SK-N-SH (cell line): ENCODE data around the gene TPRKB. TPM values are rescaled to one million over a fixed set of nuclear protein-coding genes. Genes with fewer than 3 reads are reported as not detected.

Experiments used
- CTCF ChIA-PET: fragments of 300-600, 350-600 bp; formaldehyde crosslinking; extraction: SDS; loops from one replicate; lab custom pipeline; 2021; lab: Yijun Ruan, JAX
- POLR2A ChIA-PET: fragments of 350-600 bp; sonication (Branson Sonifier 250); formaldehyde crosslinking; extraction: SDS; loops from one replicate; lab custom pipeline; 2020; ENCODE audit warnings: antibody characterized with exemption, inconsistent platforms; lab: Yijun Ruan, JAX
- DNase-seq: peaks from one replicate; pipeline ENCODE4 v3.0.0; 2012
- H2AFZ ChIP-seq: fragments of 200-600 bp; sonication (generic); 2 replicates; pipeline ENCODE4 v1.8.1; 2016; ENCODE audit warnings: antibody characterized with exemption, mild to moderate bottlenecking, low read depth
- H3F3A ChIP-seq: fragments of 200-600 bp; sonication (generic); replicated peaks from 2 replicates; pipeline ENCODE3; 2016; ENCODE audit warnings: antibody characterized with exemption, mild to moderate bottlenecking; ENCODE audit not compliant: insufficient read depth
- H3K27ac ChIP-seq, 2 experiments: fragments of 200-500 bp in 1 of 2; fragments of 200-600 bp in 1 of 2; sonication (Bioruptor generic) in 1 of 2; sonication (generic), shearing (Covaris generic) in 1 of 2; 2 replicates each; pipeline versions ENCODE4 v1.5.1 to v1.6.1; 2014 to 2016; ENCODE audit warnings: low read depth in 2 of 2, inconsistent platforms in 1 of 2, low read length in 1 of 2, mild to moderate bottlenecking in 1 of 2, mixed read lengths in 1 of 2
- H3K27me3 ChIP-seq: fragments of 200-600 bp; sonication (generic), shearing (Covaris generic); 2 replicates; pipeline ENCODE4 v1.6.1; 2016; ENCODE audit warnings: mixed run types; ENCODE audit not compliant: insufficient read depth
- H3K36me3 ChIP-seq, 2 experiments: fragments of 200-500 bp in 1 of 2; fragments of 200-600 bp in 1 of 2; sonication (Bioruptor generic) in 1 of 2; sonication (generic) in 1 of 2; replicated peaks in 1 of 2; 2 replicates each; pipeline versions ENCODE3 to v1.5.1; 2014 to 2016; ENCODE audit warnings: low read length in 1 of 2, mild to moderate bottlenecking in 1 of 2; ENCODE audit not compliant: insufficient read depth in 2 of 2, control insufficient read depth in 1 of 2
- H3K4me1 ChIP-seq, 2 experiments: fragments of 200-500 bp in 1 of 2; fragments of 200-600 bp in 1 of 2; sonication (Bioruptor generic) in 1 of 2; sonication (generic), shearing (Covaris generic) in 1 of 2; 2 replicates each; pipeline versions ENCODE4 v1.5.1 to v1.6.1; 2014 to 2016; ENCODE audit warnings: low read depth in 1 of 2, low read length in 1 of 2, mixed run types in 1 of 2; ENCODE audit not compliant: insufficient read depth in 2 of 2, control insufficient read depth in 1 of 2
- H3K4me2 ChIP-seq: fragments of 200-600 bp; sonication (generic), shearing (Covaris generic); 2 replicates; pipeline ENCODE4 v1.6.1; 2017; ENCODE audit warnings: mixed run types
- H3K4me3 ChIP-seq, 2 experiments: fragments of 200-500 bp in 1 of 2; fragments of 200-600 bp in 1 of 2; sonication (Bioruptor generic) in 1 of 2; sonication (generic), shearing (Covaris generic) in 1 of 2; 2 replicates each; pipeline versions ENCODE4 v1.5.1 to v1.8.1; 2014 to 2016; ENCODE audit warnings: low read depth in 2 of 2, inconsistent platforms in 1 of 2, low read length in 1 of 2, mild to moderate bottlenecking in 1 of 2, mixed read lengths in 1 of 2, moderate library complexity in 1 of 2
- H3K79me2 ChIP-seq: fragments of 200-600 bp; sonication (generic); 2 replicates; pipeline ENCODE4 v1.8.1; 2017; ENCODE audit warnings: mild to moderate bottlenecking; ENCODE audit not compliant: insufficient read depth
- H3K9ac ChIP-seq: fragments of 200-600 bp; sonication (generic); 2 replicates; pipeline ENCODE4 v1.6.1; 2017; ENCODE audit warnings: mixed run types
- H3K9me2 ChIP-seq: fragments of 200-600 bp; sonication (generic); 2 replicates; pipeline ENCODE4 v1.6.1; 2017; ENCODE audit warnings: mixed run types
- H3K9me3 ChIP-seq: fragments of 200-600 bp; sonication (generic); 2 replicates; pipeline ENCODE4 v1.6.1; 2017; ENCODE audit warnings: mixed run types, mild to moderate bottlenecking, moderate library complexity
- H4K20me1 ChIP-seq: fragments of 200-600 bp; sonication (generic); 2 replicates; pipeline ENCODE4 v1.6.1; 2017; ENCODE audit warnings: mild to moderate bottlenecking, mixed run types; ENCODE audit not compliant: insufficient read depth
- ELF1 ChIP-seq: IDR thresholded peaks from 2 replicates; pipeline ENCODE4 v1.4.0; 2012
- EP300 ChIP-seq, 2 experiments: IDR thresholded peaks; 2 replicates each; pipeline versions ENCODE4 v1.4.0 to v1.6.1; 2012; ENCODE audit warnings: borderline replicate concordance in 1 of 2, low read depth in 1 of 2, low read length in 1 of 2
- EZH2phosphoT487 ChIP-seq: fragments of 200-600 bp; sonication (generic); IDR thresholded peaks from 2 replicates; pipeline ENCODE4 v1.6.1; 2017; ENCODE audit warnings: low read depth, mixed run types, mild to moderate bottlenecking, antibody characterized with exemption, moderate library complexity, borderline replicate concordance
- FOSL2 ChIP-seq: IDR thresholded peaks from 2 replicates; pipeline ENCODE4 v1.4.0; 2012; ENCODE audit warnings: low read depth, mild to moderate bottlenecking, moderate library complexity, borderline replicate concordance
- GABPA ChIP-seq: IDR thresholded peaks from 2 replicates; pipeline ENCODE4 v1.4.0; 2012; ENCODE audit warnings: low read depth, mild to moderate bottlenecking
- GATA2 ChIP-seq: sonication (generic); formaldehyde crosslinking; IDR thresholded peaks from 2 replicates; pipeline ENCODE4 v1.5.0; 2020; ENCODE audit warnings: mild to moderate bottlenecking, missing genetic modification reagents
- JUND ChIP-seq: IDR thresholded peaks from 2 replicates; pipeline ENCODE4 v1.4.0; 2012
- MEF2A ChIP-seq: IDR thresholded peaks from 2 replicates; pipeline ENCODE4 v1.4.0; 2012; ENCODE audit warnings: low read depth, borderline replicate concordance
- NRF1 ChIP-seq: IDR thresholded peaks from 2 replicates; pipeline ENCODE4 v1.6.1; 2012; ENCODE audit warnings: low read depth, mild to moderate bottlenecking, low read length
- POLR2AphosphoS5 ChIP-seq: IDR thresholded peaks from 2 replicates; pipeline ENCODE4 v1.6.1; 2012; ENCODE audit warnings: low read depth, low read length
- RAD21 ChIP-seq: IDR thresholded peaks from 2 replicates; pipeline ENCODE4 v1.6.1; 2012; ENCODE audit warnings: mild to moderate bottlenecking, low read length
- RCOR1 ChIP-seq: fragments of 150-350 bp; IDR thresholded peaks from 2 replicates; pipeline ENCODE4 v1.6.1; 2017; ENCODE audit warnings: antibody characterized with exemption, low read length
- RFX5 ChIP-seq: IDR thresholded peaks from 2 replicates; pipeline ENCODE4 v1.6.1; 2012; ENCODE audit warnings: mild to moderate bottlenecking, improper control_type of control experiment, low read length
- RXRA ChIP-seq: IDR thresholded peaks from 2 replicates; pipeline ENCODE4 v1.4.0; 2012; ENCODE audit warnings: low read depth, mild to moderate bottlenecking, borderline replicate concordance
- SIN3A ChIP-seq: IDR thresholded peaks from 2 replicates; pipeline ENCODE4 v1.6.1; 2012; ENCODE audit warnings: low read depth, mild to moderate bottlenecking, low read length, moderate library complexity, borderline replicate concordance
- SMC3 ChIP-seq: IDR thresholded peaks from 2 replicates; pipeline ENCODE4 v1.6.1; 2012; ENCODE audit warnings: low read depth, low read length, improper control_type of control experiment
- TAF1 ChIP-seq: IDR thresholded peaks from 2 replicates; pipeline ENCODE4 v1.6.1; 2012; ENCODE audit warnings: low read depth, mild to moderate bottlenecking, low read length, moderate library complexity, borderline replicate concordance
- TCF12 ChIP-seq: IDR thresholded peaks from 2 replicates; pipeline ENCODE4 v1.4.0; 2012
- TEAD4 ChIP-seq: IDR thresholded peaks from 2 replicates; pipeline ENCODE4 v1.4.0; 2012; ENCODE audit warnings: mild to moderate bottlenecking, borderline replicate concordance; ENCODE audit not compliant: insufficient read depth
- YY1 ChIP-seq: IDR thresholded peaks from 2 replicates; pipeline ENCODE4 v1.4.0; 2012; ENCODE audit warnings: low read depth, mild to moderate bottlenecking
- WGBS: methylation state at CpG from one replicate; pipeline ENCODE4 v1.1.6; 2017; ENCODE audit warnings: low lambda C conversion rate; 5-methylcytosine and 5-hydroxymethylcytosine counted together
- polyA plus RNA-seq, 3 experiments: library from polyadenylated mRNA; depleted of rRNA; stranded (reverse); fragments of >200 nt; gene quantifications; 2 replicates each; pipeline ENCODE4 v1.2.3, GENCODE V29; 2012
- TF ChIP-seq, protein P1 (sequence below): IDR thresholded peaks from 2 replicates; pipeline ENCODE4 v1.4.0; 2012; ENCODE audit warnings: low read depth, borderline replicate concordance
- TF ChIP-seq, protein P2 (sequence below): fragments of 150-350 bp; IDR thresholded peaks from 2 replicates; pipeline ENCODE4 v1.6.1; 2016; ENCODE audit warnings: mild to moderate bottlenecking, low read depth, low read length
- TF ChIP-seq, protein P3 (sequence below): IDR thresholded peaks from 2 replicates; pipeline ENCODE4 v1.6.1; 2012; ENCODE audit warnings: mild to moderate bottlenecking, low read depth, low read length, moderate library complexity
- TF ChIP-seq, protein P4 (sequence below): IDR thresholded peaks from 2 replicates; pipeline ENCODE4 v1.4.0; 2012; ENCODE audit warnings: low read depth

TPRKB gene
- polyA plus RNA-seq, 1 of the 3 experiments (the other 2 are of a cell fraction): 32.1 TPM

GRCh38 chr2:73707636-73708035 lies 29.5 kb downstream of the TPRKB start:
- Histone ChIP-seq H3K79me2 (no peaks in the 10 kb centered on the region), H3K27me3 (no peaks in the 10 kb centered on the region; the same call in 1 of the 2 replicates), H3K9me2 (no peaks in the 10 kb centered on the region), H3K9ac (no peak overlapping the region)
- ChIA-PET POLR2A (no interaction called here), CTCF (no interaction called here)
- TF ChIP-seq FOSL2 (no peak), MEF2A (no peak), JUND (no peak), EZH2phosphoT487 (no peak), RXRA (no peak), GATA2 (no peak), POLR2AphosphoS5 (no peak), RFX5 (no peak), TAF1 (no peak), TEAD4 (no peak), RCOR1 (no peak), ELF1 (no peak)
- TF ChIP-seq, protein P1, sequence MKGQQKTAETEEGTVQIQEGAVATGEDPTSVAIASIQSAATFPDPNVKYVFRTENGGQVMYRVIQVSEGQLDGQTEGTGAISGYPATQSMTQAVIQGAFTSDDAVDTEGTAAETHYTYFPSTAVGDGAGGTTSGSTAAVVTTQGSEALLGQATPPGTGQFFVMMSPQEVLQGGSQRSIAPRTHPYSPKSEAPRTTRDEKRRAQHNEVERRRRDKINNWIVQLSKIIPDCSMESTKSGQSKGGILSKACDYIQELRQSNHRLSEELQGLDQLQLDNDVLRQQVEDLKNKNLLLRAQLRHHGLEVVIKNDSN: no peak
- TF ChIP-seq, all 33 proteins: peak for 0
- Histone ChIP-seq H3F3A (no peaks in the 10 kb centered on the region), H3K9me3 (no peaks in the 10 kb centered on the region), H3K4me3 (no peak overlapping the region), H3K36me3 (no peaks in the 10 kb centered on the region), H3K27ac (no peak overlapping the region), H4K20me1 (no peaks in the 10 kb centered on the region), H3K4me1 (no peaks in the 10 kb centered on the region), H3K4me2 (no peak overlapping the region), H2AFZ (no peak overlapping the region)
- WGBS: 50% methylated on average over 3 of the region's 3 CpGs
- DNase-seq: no peak

DNA sequence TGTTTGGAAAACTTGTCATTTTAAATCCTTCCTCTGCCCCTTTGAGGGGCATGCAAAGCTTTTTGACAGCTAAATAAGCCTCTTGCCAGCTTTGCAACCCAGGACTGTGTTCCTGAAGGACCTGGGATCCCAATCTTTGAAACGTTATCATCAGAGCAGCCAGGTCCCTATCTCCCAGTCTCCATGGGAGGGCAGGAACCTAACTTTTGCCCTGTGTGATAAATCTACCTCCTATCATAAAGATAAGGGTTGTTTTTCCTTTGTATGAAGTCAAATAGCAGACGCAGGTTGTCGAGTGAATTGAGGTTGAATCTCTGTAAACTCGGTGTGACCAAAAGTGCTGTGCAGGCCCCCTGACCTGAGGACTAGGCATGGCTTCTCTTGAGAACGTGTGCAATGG lies 30.1 kb downstream of the TPRKB start:
- Histone ChIP-seq H3K4me1 (no peaks in the 10 kb centered on the region), H4K20me1 (no peaks in the 10 kb centered on the region), H3K9me3 (no peaks in the 10 kb centered on the region), H3K4me3 (no peak overlapping the region), H3K9ac (no peak overlapping the region), H2AFZ (no peak overlapping the region), H3K27me3 (no peaks in the 10 kb centered on the region; the same call in 1 of the 2 replicates), H3K4me2 (no peak overlapping the region), H3F3A (no peaks in the 10 kb centered on the region), H3K36me3 (no peaks in the 10 kb centered on the region), H3K79me2 (no peaks in the 10 kb centered on the region), H3K9me2 (no peaks in the 10 kb centered on the region), H3K27ac (no peak overlapping the region)
- DNase-seq: no peak
- POLR2A ChIA-PET: no interaction called here
- 51% methylated on average over 5 of the region's 5 CpGs for WGBS
- CTCF ChIA-PET: no interaction called here
- TF ChIP-seq, protein P2, sequence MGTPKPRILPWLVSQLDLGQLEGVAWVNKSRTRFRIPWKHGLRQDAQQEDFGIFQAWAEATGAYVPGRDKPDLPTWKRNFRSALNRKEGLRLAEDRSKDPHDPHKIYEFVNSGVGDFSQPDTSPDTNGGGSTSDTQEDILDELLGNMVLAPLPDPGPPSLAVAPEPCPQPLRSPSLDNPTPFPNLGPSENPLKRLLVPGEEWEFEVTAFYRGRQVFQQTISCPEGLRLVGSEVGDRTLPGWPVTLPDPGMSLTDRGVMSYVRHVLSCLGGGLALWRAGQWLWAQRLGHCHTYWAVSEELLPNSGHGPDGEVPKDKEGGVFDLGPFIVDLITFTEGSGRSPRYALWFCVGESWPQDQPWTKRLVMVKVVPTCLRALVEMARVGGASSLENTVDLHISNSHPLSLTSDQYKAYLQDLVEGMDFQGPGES: no peak
- TF ChIP-seq, protein P3, sequence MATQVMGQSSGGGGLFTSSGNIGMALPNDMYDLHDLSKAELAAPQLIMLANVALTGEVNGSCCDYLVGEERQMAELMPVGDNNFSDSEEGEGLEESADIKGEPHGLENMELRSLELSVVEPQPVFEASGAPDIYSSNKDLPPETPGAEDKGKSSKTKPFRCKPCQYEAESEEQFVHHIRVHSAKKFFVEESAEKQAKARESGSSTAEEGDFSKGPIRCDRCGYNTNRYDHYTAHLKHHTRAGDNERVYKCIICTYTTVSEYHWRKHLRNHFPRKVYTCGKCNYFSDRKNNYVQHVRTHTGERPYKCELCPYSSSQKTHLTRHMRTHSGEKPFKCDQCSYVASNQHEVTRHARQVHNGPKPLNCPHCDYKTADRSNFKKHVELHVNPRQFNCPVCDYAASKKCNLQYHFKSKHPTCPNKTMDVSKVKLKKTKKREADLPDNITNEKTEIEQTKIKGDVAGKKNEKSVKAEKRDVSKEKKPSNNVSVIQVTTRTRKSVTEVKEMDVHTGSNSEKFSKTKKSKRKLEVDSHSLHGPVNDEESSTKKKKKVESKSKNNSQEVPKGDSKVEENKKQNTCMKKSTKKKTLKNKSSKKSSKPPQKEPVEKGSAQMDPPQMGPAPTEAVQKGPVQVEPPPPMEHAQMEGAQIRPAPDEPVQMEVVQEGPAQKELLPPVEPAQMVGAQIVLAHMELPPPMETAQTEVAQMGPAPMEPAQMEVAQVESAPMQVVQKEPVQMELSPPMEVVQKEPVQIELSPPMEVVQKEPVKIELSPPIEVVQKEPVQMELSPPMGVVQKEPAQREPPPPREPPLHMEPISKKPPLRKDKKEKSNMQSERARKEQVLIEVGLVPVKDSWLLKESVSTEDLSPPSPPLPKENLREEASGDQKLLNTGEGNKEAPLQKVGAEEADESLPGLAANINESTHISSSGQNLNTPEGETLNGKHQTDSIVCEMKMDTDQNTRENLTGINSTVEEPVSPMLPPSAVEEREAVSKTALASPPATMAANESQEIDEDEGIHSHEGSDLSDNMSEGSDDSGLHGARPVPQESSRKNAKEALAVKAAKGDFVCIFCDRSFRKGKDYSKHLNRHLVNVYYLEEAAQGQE: no peak
- TF ChIP-seq YY1 (no peak), RAD21 (no peak), FOSL2 (no peak), GABPA (no peak), EP300 (IDR thresholded peaks at IDR 0.05; ENCODE audit: borderline replicate concordance in 1 of 2, low read depth in 1 of 2, low read length in 1 of 2) (no peak), SMC3 (no peak), SIN3A (no peak), RXRA (no peak), NRF1 (no peak), TCF12 (no peak), RFX5 (no peak), RCOR1 (no peak), MEF2A (no peak)
- TF ChIP-seq, protein P4, sequence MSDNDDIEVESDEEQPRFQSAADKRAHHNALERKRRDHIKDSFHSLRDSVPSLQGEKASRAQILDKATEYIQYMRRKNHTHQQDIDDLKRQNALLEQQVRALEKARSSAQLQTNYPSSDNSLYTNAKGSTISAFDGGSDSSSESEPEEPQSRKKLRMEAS: no peak
- TF ChIP-seq, protein P1: no peak
